NCI-H128 (cell line): ENCODE results near the gene PARP2.
"Not testable (repeated sequence)": the region's sequence is repeated elsewhere in the genome, so short reads cannot be mapped to it uniquely, and the experiment has no call there.

Experiments
- DNase-seq: peaks from one replicate; lab custom pipeline; 2025; ENCODE audit not compliant: unreplicated experiment; lab: John Stamatoyannopoulos, UW

PARP2 gene

GRCh38 chr14:20345366-20345765 is 1.9 kb downstream of the PARP2 start:
- no peak for DNase-seq

- no peak for DNase-seq
Observed at GRCh38 chr14:20346713-20347112, 3.3 kb downstream of the PARP2 start.

- no peak for DNase-seq
Observed at GRCh38 chr14:20347747-20348146, 4.3 kb downstream of the PARP2 start.

DNA sequence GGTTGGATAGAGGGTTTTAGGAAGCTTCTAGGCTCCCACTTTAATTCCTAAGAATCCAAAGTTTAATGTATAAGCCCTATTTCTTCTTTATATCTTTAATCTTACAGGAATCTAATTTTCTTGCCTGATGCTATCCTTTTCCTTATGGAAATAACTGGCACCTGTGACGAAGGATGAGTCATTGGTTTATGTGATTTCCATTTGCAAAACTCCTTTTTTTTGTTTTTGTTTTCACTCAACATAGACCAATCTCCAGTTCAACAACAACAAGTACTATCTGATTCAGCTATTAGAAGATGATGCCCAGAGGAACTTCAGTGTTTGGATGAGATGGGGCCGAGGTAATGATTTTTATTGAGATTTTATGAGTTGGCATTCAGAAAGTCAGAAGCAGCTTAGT is 6.8 kb downstream of the PARP2 start:
- no peak for DNase-seq

- DNase-seq, result no peak
Observed at GRCh38 chr14:20350860-20351259, 7.4 kb downstream of the PARP2 start.

DNA sequence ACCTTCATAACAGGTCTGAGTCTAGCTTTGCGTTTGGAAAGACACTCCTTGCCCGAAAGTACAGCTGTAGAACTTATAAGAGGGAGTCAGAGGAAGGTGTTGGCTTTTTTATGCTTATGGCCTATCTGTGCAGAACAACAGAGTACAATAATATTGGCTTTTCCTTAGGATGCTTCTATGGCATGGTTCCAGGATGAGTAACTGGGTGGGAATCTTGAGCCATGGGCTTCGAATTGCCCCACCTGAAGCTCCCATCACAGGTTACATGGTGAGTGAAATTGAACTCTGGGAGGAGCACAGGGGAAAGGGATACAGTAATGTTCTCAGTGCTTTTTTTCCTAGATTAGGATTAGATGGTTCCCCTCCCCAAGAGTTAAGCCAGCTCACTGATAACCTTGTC is 13.0 kb downstream of the PARP2 start:
- DNase-seq, result no peak

- DNase-seq, result not testable (repeated sequence)
Observed at GRCh38 chr14:20358474-20358873, 15.0 kb downstream of the PARP2 start.

- DNase-seq, result no peak
Observed at GRCh38 chr14:20365928-20366327, 22.5 kb downstream of the PARP2 start.

DNA sequence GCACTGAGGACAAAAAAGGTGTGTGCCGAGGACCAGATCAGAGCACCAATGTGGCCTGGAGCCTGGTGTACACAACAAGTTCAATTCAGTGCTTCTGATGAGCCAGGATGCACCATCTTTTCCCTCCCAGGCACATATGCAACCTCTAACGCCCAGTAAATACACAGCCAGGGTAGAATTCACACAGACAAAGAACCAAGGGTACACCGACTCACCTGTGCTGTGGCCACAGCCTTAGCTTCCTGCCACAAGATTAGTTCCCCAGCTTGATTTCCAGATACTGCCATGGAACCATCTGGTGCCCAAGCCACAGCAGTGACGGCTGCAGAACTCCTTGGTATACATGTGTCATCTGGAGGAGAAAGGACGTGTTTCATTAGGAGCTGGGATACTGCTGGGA is 29.4 kb downstream of the PARP2 start:
- no peak for DNase-seq

DNA sequence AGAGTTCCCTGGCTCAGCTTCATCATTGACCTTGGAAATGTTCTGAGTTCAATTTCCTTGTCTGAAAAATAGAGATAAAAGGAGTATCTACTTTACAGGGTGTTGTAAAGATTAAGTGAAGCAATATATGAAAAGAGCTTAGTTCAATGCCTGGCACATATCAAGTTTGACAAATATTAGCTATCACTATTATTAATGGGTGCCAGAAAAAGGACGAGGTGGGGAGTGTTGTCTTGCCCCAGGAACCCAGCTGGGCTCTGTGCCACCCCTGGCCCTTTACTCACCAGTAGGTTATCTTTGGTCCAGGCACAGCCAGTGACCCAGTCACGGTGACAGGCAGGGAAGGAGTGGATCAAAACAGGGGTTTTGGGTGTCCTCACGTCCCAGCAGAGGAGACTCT is 32.0 kb downstream of the PARP2 start:
- no peak for DNase-seq

DNA sequence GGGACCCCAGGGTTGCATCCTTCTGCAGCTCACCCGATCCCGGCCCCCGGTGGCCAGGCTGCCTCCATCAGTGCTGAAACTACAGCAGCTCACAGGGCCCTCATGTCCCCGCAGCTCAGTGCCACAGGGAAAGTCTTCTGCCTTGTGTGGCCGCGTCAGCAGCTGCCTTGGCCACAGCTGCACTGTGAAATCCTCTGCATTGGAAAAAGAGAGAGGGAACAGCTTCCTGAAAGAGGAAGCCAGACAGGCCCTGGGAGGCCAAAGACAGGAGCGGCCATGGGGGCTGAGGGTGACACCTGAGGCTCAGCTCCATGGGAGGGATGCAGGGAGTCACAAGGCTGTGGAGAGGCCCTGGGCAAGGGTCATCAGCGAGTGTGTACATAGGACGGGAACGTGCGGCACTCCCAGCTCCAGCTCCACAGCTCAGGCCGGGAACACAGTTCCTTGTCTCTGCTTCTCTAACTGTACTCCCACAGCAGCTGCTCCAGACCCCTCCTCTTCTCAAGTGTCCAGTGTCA is 32.7 kb downstream of the PARP2 start:
- no peak for DNase-seq

GRCh38 chr14:20377171-20377570 is 33.7 kb downstream of the PARP2 start:
- DNase-seq, result no peak

GRCh38 chr14:20379743-20380142 is 36.3 kb downstream of the PARP2 start:
- DNase-seq, result no peak

DNA sequence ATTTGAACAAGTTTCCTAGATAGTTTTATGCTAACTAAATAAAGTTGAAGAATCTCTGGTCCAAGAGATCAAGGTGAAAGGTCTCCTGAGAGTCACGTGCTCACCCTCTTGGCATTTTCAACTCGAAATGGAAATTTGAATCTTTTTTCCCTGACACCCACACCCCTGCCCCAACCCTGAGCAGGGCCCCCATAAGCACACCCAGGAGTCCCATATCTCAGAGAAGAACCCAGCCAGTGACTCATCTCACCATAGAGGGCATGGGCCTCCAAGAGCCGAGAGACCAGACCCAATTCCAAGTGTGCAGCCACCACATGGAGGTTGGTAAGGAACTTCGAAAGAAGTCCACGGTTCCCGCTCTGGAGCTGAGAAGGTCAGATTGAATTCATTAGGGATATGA is 37.2 kb downstream of the PARP2 start:
- no peak for DNase-seq

DNA sequence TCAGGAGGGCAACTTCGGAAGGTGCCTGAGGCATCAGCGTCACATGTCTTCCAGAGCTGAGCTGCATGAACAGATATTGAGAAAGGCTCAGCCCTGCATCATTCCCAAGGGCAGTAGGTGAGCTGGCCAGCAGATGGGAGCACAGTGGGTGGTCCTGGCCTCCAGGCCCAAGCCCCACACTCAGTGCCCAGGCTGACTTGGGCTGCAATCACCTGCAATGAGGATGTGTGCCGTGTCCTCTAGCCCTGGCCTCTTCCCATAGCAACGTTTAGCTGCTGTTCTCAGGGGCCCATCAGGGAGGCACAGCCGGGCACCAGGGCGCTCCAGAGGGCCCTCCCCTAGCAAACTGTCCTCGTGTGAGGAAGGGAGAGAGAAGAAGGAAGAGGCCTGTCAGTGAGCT is 37.9 kb downstream of the PARP2 start:
- no peak for DNase-seq

DNA sequence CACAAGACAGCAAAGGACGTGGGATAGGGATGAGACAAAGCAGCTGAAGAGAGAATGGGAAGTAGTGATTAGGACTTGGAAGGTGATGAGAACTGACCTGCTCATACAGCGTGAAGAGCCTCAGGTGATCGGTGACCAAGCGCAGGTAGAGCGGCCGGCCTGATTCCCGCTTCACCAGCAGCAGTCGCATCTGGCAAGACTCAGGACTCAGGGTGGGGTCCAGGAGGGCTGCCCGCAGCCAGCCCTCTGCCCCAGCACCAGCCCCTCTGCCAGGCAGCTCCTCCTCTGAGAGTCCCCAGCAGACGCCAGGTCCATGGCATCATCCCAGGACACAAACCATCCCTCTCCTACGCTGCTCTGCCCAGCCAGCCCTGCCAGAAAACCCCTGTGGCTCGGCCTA is 39.1 kb downstream of the PARP2 start:
- no peak for DNase-seq

DNA sequence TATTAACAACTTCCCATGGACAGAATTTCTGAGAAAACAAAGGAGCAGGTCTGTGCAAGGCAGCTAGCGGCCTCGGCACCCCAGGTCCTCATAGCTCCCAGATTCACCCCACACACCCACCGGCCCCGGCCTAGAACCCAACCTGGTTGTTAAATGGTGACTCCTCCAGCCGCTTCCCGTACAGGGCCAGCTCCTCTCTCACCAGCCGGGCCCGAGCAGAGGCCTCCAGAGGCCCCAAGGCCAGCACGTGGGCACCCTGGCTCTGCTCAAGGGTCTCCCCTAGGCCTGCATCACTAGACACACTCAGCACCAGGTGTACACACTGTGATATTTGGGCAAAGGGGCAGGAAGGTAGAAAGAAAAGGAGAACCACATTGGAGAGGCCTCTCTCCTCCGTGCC is 39.6 kb downstream of the PARP2 start:
- no peak for DNase-seq

DNA sequence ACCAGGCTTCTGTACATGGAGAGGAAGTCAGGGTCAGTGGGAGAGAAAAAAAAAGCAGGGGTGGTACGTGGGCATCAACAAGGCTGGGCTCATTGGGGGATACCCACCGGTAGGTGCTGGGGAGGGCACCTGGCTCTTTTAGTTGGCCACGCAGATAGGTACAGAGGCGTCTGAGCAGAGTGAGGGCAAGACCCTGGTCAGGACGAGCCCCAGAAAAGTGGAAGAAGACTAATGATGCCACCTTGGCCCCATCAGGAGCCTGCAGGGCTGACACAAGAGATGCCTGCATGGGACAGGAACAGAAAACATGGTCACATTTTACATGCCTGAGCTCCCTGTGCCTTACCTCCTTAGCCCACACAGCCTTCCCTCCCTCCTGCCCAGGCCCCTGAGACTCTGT is 40.2 kb downstream of the PARP2 start:
- DNase-seq, result no peak

DNA sequence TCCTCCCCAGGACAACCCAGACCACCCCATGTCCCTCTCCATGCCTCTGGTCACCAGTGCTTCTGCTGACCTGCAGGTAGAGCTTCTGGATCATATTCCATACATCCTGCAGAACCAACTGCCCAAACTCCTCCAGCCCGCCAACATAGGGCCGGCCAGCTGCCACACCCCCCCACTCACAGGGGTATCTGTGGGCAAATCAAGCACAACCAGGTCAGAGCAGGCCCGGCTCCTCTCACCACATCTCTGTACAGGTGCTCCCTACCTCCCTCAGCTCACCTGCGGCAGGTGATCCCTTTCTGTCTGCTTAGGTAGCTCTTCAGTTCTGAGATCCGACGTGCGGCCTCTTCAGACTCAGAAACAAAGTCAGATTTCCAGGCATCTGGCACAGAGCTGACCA is 40.9 kb downstream of the PARP2 start:
- no peak for DNase-seq

- DNase-seq, result no peak
Observed at GRCh38 chr14:20384886-20385285, 41.5 kb downstream of the PARP2 start.

GRCh38 chr14:20386276-20386855 is 42.9 kb downstream of the PARP2 start:
- no peak for DNase-seq

GRCh38 chr14:20387576-20387975 is 44.1 kb downstream of the PARP2 start:
- DNase-seq, result no peak

DNA sequence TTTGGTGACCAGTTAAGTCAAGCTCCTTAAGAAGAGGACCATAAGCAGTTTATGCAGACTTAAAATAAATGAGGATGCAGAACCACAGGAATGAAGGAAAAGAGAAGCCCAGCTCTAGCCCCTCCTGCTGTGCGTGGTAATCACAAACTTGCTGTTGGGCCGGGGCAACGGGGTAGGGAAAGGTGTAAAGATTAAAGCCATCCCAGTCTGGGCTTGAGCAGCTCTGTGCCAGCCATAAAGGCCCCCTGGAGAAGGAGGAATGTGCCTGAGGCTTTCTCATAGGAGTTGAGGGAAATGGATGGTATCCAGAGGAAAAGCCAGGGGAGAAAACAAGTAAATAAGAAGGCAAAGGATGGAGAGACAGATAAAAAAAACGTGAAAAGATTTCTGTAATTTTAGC is 44.7 kb downstream of the PARP2 start:
- no peak for DNase-seq

GRCh38 chr14:20391505-20391904 is 48.1 kb downstream of the PARP2 start:
- no peak for DNase-seq
